GM23338 (cell line): ENCODE data around the gene ANTXR2. TPM values are rescaled to one million over a fixed set of nuclear protein-coding genes. Genes with fewer than 3 reads are reported as not detected.

ENCODE experiments used
- ATAC-seq: fragments of 200-7000 bp; cut with Tn5 transposase; 3 replicates; pipeline ENCODE4 v1.9.1; 2020
- DNase-seq: peaks from one replicate; pipeline ENCODE4 v3.0.0-alpha.2; 2015; ENCODE audit warnings: low spot score
- H2AFZ ChIP-seq: fragments of 200-600 bp; sonication (generic); 2 replicates; pipeline ENCODE4 v1.8.0; 2016; ENCODE audit warnings: antibody characterized with exemption, mild to moderate bottlenecking, moderate library complexity
- H3F3A ChIP-seq: fragments of 200-600 bp; sonication (generic); replicated peaks from 2 replicates; pipeline ENCODE4 v1.8.0; 2017; ENCODE audit warnings: antibody characterized with exemption, mixed run types, low read depth
- H3K27ac ChIP-seq: fragments of 200-600 bp; sonication (generic); 2 replicates; pipeline ENCODE4 v1.6.1; 2016; ENCODE audit warnings: low read depth
- H3K27me3 ChIP-seq: fragments of 200-600 bp; sonication (generic); 2 replicates; pipeline ENCODE4 v1.8.0; 2016; ENCODE audit warnings: mild to moderate bottlenecking, mixed run types, moderate library complexity; ENCODE audit not compliant: insufficient read depth
- H3K36me3 ChIP-seq: fragments of 200-600 bp; sonication (generic); 2 replicates; pipeline ENCODE4 v1.8.0; 2016; ENCODE audit warnings: mild to moderate bottlenecking; ENCODE audit not compliant: insufficient read depth
- H3K4me1 ChIP-seq: fragments of 200-600 bp; sonication (generic); 2 replicates; pipeline ENCODE4 v1.8.0; 2016; ENCODE audit warnings: mild to moderate bottlenecking, moderate library complexity; ENCODE audit not compliant: insufficient read depth
- H3K4me2 ChIP-seq: fragments of 200-600 bp; sonication (generic); 2 replicates; pipeline ENCODE4 v1.7.1; 2017; ENCODE audit warnings: mixed run types
- H3K4me3 ChIP-seq: fragments of 200-600 bp; sonication (generic); 2 replicates; pipeline ENCODE4 v1.6.1; 2016; ENCODE audit warnings: mixed run types
- H3K79me2 ChIP-seq: fragments of 200-600 bp; sonication (generic); replicated peaks from 2 replicates; pipeline ENCODE4 v1.8.0; 2017; ENCODE audit warnings: mild to moderate bottlenecking; ENCODE audit not compliant: insufficient read depth
- H3K9me2 ChIP-seq: fragments of 200-600 bp; sonication (generic); 2 replicates; pipeline ENCODE4 v1.8.0; 2017; ENCODE audit not compliant: insufficient read depth
- H4K20me1 ChIP-seq: fragments of 200-600 bp; sonication (generic); replicated peaks from 2 replicates; pipeline ENCODE4 v1.8.0; 2017; ENCODE audit warnings: mild to moderate bottlenecking; ENCODE audit not compliant: insufficient read depth
- H3K27ac Mint-ChIP-seq: 2 replicates; pipeline ENCODE4 v1.8.0; 2020; ENCODE audit warnings: inconsistent platforms, mild to moderate bottlenecking, moderate library complexity, mixed read lengths
- H3K27me3 Mint-ChIP-seq: 3 replicates; pipeline ENCODE4 v1.8.0; 2022; ENCODE audit warnings: low read depth, mild to moderate bottlenecking, moderate library complexity, mixed read lengths, inconsistent platforms; ENCODE audit not compliant: insufficient read depth, poor library complexity
- H3K36me3 Mint-ChIP-seq: 3 replicates; pipeline ENCODE4 v1.8.0; 2021; ENCODE audit warnings: low read depth, mild to moderate bottlenecking, inconsistent platforms, moderate library complexity, mixed read lengths
- H3K4me1 Mint-ChIP-seq: 3 replicates; pipeline ENCODE4 v1.8.0; 2020; ENCODE audit warnings: mild to moderate bottlenecking, inconsistent platforms, mixed read lengths
- H3K4me3 Mint-ChIP-seq: 3 replicates; pipeline ENCODE4 v1.8.0; 2021; ENCODE audit warnings: moderate library complexity, mild to moderate bottlenecking, inconsistent platforms, mixed read lengths
- H3K9me3 Mint-ChIP-seq: 3 replicates; pipeline ENCODE4 v1.8.0; 2020; ENCODE audit warnings: moderate library complexity, mild to moderate bottlenecking, inconsistent platforms, mixed read lengths
- CREB1 ChIP-seq: fragments of 250-450 bp; sonication (Bioruptor Pico); IDR thresholded peaks from 2 replicates; pipeline ENCODE4 v1.5.0; 2020; ENCODE audit warnings: low read depth, mild to moderate bottlenecking, moderate library complexity
- CTCF ChIP-seq, 2 experiments: fragments of 200-600 bp in 1 of 2; sonication (generic) in 1 of 2; conservative IDR thresholded peaks; 2 replicates each; pipeline versions ENCODE4 v1.5.1 to v1.6.1; 2016 to 2017; ENCODE audit warnings: antibody characterized with exemption in 2 of 2, low read depth in 2 of 2, mild to moderate bottlenecking in 2 of 2, moderate library complexity in 1 of 2
- ETS1 ChIP-seq: IDR thresholded peaks from 2 replicates; pipeline ENCODE4 v1.6.1; 2016; ENCODE audit warnings: antibody characterized with exemption
- EZH2 ChIP-seq: fragments of 200-600 bp; sonication (generic); IDR thresholded peaks from one replicate; pipeline ENCODE4 v1.8.0; 2017; ENCODE audit warnings: antibody characterized with exemption, mild to moderate bottlenecking, low read depth; ENCODE audit not compliant: unreplicated experiment
- EZH2phosphoT487 ChIP-seq: fragments of 200-600 bp; sonication (generic); IDR thresholded peaks from one replicate; pipeline ENCODE4 v1.8.1; 2018; ENCODE audit warnings: antibody characterized with exemption; ENCODE audit not compliant: unreplicated experiment
- JUNB ChIP-seq: IDR thresholded peaks from one replicate; pipeline ENCODE4 v1.6.1; 2016; ENCODE audit warnings: antibody characterized with exemption; ENCODE audit not compliant: unreplicated experiment
- NANOG ChIP-seq: IDR thresholded peaks from 2 replicates; pipeline ENCODE4 v1.6.1; 2016; ENCODE audit warnings: antibody characterized with exemption, borderline replicate concordance
- POLR2AphosphoS5 ChIP-seq: IDR thresholded peaks from 2 replicates; pipeline ENCODE4 v1.6.1; 2016; ENCODE audit warnings: antibody characterized with exemption, low read depth
- STAT1 ChIP-seq: IDR thresholded peaks from one replicate; pipeline ENCODE4 v1.6.1; 2016; ENCODE audit warnings: antibody characterized with exemption; ENCODE audit not compliant: unreplicated experiment
- ZNF114 ChIP-seq: fragments of 250-450 bp; sonication (Bioruptor Pico); IDR thresholded peaks from 2 replicates; pipeline ENCODE4 v1.5.0; 2020; ENCODE audit warnings: mild to moderate bottlenecking, moderate library complexity
- ZNF331 ChIP-seq: fragments of 250-450 bp; sonication (Bioruptor Pico); IDR thresholded peaks from 2 replicates; pipeline ENCODE4 v1.5.0; 2020; ENCODE audit warnings: low read depth, mild to moderate bottlenecking, moderate library complexity
- polyA plus RNA-seq: library from polyadenylated mRNA; unstranded; fragments of >200 nt; fragmentation: Nextera tagmentation; extraction: Ambion mirVana; gene quantifications from 2 replicates; pipeline ENCODE4 v1.2.1, GENCODE V29; 2016
- total RNA-seq: library from RNA; depleted of rRNA; stranded (reverse); fragments of >200 nt; shearing (Covaris generic); gene quantifications from 2 replicates; pipeline ENCODE4 v1.2.3, GENCODE V29; 2014
- TF ChIP-seq, protein P1 (sequence below): fragments of 250-450 bp; sonication (Bioruptor Pico); IDR thresholded peaks from 2 replicates; pipeline ENCODE4 v1.5.0; 2020; ENCODE audit warnings: mild to moderate bottlenecking, moderate library complexity

The ANTXR2 gene
- total and polyA plus RNA-seq, 2 experiments from 2014 or later: 2.0 to 5.3 TPM

GRCh38 chr4:79987401-79987800, 85.6 kb downstream of the ANTXR2 start (continued):
- TF ChIP-seq ETS1 (no peak), ZNF114 (CRISPR knock-in tag) (no peak), JUNB (no peak), STAT1 (no peak), NANOG (no peak), EZH2 (no peak), CTCF (conservative IDR thresholded peaks at IDR 0.05; ENCODE audit: low read depth in 2 of 2) (no peak), EZH2phosphoT487 (no peak), CREB1 (CRISPR knock-in tag) (no peak), POLR2AphosphoS5 (no peak)

GRCh38 chr4:79983431-79983830, 89.6 kb downstream of the ANTXR2 start:
- Histone ChIP-seq H3K4me2 (no peak overlapping the region), H3K27ac (no peak overlapping the region), H3K27me3 (no peaks in the 10 kb centered on the region), H3K4me3 (no peak overlapping the region), H3F3A (no peaks in the 10 kb centered on the region), H3K36me3 (no peaks in the 10 kb centered on the region), H3K4me1 (no peaks in the 10 kb centered on the region), H4K20me1 (no peaks in the 10 kb centered on the region), H3K9me2 (no peaks in the 10 kb centered on the region), H2AFZ (no peak overlapping the region), H3K79me2 (no peaks in the 10 kb centered on the region)
- no peaks in the 10 kb centered on the region for H3K27me3 Mint-ChIP-seq
- H3K36me3 Mint-ChIP-seq: no peaks in the 10 kb centered on the region
- ATAC-seq (no peak), DNase-seq (no peak)
- H3K4me1 Mint-ChIP-seq: no peaks in the 10 kb centered on the region; the same call in 2 of the 3 replicates
- no peak overlapping the region for H3K4me3 Mint-ChIP-seq
- no peak overlapping the region for H3K27ac Mint-ChIP-seq
- no peaks in the 10 kb centered on the region for H3K9me3 Mint-ChIP-seq
- TF ChIP-seq NANOG (no peak), ETS1 (no peak), ZNF331 (CRISPR knock-in tag) (no peak), POLR2AphosphoS5 (no peak), EZH2 (no peak), CREB1 (CRISPR knock-in tag) (no peak), STAT1 (no peak), EZH2phosphoT487 (no peak), ZNF114 (CRISPR knock-in tag) (no peak), CTCF (conservative IDR thresholded peaks at IDR 0.05; ENCODE audit: low read depth in 2 of 2) (no peak)
- TF ChIP-seq, protein P1, sequence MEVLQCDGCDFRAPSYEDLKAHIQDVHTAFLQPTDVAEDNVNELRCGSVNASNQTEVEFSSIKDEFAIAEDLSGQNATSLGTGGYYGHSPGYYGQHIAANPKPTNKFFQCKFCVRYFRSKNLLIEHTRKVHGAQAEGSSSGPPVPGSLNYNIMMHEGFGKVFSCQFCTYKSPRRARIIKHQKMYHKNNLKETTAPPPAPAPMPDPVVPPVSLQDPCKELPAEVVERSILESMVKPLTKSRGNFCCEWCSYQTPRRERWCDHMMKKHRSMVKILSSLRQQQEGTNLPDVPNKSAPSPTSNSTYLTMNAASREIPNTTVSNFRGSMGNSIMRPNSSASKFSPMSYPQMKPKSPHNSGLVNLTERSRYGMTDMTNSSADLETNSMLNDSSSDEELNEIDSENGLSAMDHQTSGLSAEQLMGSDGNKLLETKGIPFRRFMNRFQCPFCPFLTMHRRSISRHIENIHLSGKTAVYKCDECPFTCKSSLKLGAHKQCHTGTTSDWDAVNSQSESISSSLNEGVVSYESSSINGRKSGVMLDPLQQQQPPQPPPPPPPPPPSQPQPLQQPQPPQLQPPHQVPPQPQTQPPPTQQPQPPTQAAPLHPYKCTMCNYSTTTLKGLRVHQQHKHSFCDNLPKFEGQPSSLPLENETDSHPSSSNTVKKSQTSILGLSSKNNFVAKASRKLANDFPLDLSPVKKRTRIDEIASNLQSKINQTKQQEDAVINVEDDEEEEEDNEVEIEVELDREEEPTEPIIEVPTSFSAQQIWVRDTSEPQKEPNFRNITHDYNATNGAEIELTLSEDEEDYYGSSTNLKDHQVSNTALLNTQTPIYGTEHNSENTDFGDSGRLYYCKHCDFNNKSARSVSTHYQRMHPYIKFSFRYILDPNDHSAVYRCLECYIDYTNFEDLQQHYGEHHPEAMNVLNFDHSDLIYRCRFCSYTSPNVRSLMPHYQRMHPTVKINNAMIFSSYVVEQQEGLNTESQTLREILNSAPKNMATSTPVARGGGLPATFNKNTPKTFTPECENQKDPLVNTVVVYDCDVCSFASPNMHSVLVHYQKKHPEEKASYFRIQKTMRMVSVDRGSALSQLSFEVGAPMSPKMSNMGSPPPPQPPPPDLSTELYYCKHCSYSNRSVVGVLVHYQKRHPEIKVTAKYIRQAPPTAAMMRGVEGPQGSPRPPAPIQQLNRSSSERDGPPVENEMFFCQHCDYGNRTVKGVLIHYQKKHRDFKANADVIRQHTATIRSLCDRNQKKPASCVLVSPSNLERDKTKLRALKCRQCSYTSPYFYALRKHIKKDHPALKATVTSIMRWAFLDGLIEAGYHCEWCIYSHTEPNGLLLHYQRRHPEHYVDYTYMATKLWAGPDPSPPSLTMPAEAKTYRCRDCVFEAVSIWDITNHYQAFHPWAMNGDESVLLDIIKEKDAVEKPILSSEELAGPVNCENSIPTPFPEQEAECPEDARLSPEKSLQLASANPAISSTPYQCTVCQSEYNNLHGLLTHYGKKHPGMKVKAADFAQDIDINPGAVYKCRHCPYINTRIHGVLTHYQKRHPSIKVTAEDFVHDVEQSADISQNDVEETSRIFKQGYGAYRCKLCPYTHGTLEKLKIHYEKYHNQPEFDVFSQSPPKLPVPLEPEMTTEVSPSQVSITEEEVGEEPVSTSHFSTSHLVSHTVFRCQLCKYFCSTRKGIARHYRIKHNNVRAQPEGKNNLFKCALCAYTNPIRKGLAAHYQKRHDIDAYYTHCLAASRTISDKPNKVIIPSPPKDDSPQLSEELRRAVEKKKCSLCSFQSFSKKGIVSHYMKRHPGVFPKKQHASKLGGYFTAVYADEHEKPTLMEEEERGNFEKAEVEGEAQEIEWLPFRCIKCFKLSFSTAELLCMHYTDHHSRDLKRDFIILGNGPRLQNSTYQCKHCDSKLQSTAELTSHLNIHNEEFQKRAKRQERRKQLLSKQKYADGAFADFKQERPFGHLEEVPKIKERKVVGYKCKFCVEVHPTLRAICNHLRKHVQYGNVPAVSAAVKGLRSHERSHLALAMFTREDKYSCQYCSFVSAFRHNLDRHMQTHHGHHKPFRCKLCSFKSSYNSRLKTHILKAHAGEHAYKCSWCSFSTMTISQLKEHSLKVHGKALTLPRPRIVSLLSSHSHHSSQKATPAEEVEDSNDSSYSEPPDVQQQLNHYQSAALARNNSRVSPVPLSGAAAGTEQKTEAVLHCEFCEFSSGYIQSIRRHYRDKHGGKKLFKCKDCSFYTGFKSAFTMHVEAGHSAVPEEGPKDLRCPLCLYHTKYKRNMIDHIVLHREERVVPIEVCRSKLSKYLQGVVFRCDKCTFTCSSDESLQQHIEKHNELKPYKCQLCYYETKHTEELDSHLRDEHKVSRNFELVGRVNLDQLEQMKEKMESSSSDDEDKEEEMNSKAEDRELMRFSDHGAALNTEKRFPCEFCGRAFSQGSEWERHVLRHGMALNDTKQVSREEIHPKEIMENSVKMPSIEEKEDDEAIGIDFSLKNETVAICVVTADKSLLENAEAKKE (CRISPR knock-in tag): no peak
